Measurements from ENCODE around the gene VPS33B. TPM values are rescaled to one million over a fixed set of nuclear protein-coding genes. Genes with fewer than 3 reads are reported as not detected.
A peak's percentile ranks its signal among the peaks of the same experiment; 100 is the strongest.

The VPS33B gene
- total RNA-seq, 1 donor from 2014 or later, result 9.7 TPM

DNA sequence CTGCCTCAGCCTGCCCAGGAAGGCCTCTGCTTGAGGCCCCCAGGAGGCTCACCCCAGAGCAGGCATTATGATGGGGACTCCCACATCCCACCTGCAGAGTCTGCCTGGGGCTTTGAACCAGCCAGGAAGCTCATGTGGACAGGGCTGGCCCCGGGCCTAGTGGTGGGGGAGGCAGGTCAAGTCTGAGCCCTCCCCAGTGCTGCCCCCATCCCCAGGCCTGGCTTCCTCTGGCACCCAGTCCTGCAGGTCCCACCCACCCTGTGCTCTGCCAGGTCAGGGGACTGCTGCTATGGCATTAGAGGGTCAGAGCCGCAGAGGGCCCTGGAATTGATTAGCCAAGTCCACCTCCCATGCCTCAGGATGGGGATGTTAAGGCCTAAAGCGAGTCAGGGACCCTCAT, 17.6 kb upstream of the VPS33B start:
- Histone ChIP-seq H3K36me3 (ENCODE audit: insufficient read depth, low read length) (no peaks in the 10 kb centered on the region), H3K4me3 (ENCODE audit: insufficient read depth, low read depth, low read length) (no peak overlapping the region), H3K27ac (ENCODE audit: low read depth, low read length) (no peak overlapping the region), H3K9ac (ENCODE audit: low read length) (no peak overlapping the region), H3K79me2 (ENCODE audit: insufficient read depth, low read length) (no peaks in the 10 kb centered on the region), H3K9me3 (ENCODE audit: insufficient read depth, low read depth, low read length) (no peaks in the 10 kb centered on the region), H3K4me2 (ENCODE audit: low read length) (no peak overlapping the region), H3K27me3 (ENCODE audit: insufficient read depth, low read length) (peaks cover 2% of the 10 kb centered on the region), H2AFZ (ENCODE audit: low read depth, low read length) (no peak overlapping the region), H4K20me1 (ENCODE audit: insufficient read depth, low read length) (no peaks in the 10 kb centered on the region), H3K4me1 (ENCODE audit: insufficient read depth, low read length) (no peaks in the 10 kb centered on the region)
- Mint-ChIP-seq H3K27ac (ENCODE audit: unreplicated experiment) (no peak overlapping the region), H3K4me1 (ENCODE audit: low read depth, unreplicated experiment) (no peaks in the 10 kb centered on the region), H3K9me3 (ENCODE audit: unreplicated experiment) (peaks cover 3% of the 10 kb centered on the region), H3K27me3 (ENCODE audit: low read depth, unreplicated experiment) (peaks cover 42% of the 10 kb centered on the region), H3K36me3 (ENCODE audit: low read depth, unreplicated experiment) (no peaks in the 10 kb centered on the region), H3K4me3 (ENCODE audit: unreplicated experiment) (no peak overlapping the region)
- DNase-seq (ENCODE audit: low read depth) (no peak), FAIRE-seq (no peak)
- TF ChIP-seq, protein P1, sequence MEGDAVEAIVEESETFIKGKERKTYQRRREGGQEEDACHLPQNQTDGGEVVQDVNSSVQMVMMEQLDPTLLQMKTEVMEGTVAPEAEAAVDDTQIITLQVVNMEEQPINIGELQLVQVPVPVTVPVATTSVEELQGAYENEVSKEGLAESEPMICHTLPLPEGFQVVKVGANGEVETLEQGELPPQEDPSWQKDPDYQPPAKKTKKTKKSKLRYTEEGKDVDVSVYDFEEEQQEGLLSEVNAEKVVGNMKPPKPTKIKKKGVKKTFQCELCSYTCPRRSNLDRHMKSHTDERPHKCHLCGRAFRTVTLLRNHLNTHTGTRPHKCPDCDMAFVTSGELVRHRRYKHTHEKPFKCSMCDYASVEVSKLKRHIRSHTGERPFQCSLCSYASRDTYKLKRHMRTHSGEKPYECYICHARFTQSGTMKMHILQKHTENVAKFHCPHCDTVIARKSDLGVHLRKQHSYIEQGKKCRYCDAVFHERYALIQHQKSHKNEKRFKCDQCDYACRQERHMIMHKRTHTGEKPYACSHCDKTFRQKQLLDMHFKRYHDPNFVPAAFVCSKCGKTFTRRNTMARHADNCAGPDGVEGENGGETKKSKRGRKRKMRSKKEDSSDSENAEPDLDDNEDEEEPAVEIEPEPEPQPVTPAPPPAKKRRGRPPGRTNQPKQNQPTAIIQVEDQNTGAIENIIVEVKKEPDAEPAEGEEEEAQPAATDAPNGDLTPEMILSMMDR (IDR thresholded peaks at IDR 0.05; ENCODE audit: insufficient read depth, low read depth, low read length), result no peak
- no peak for TF ChIP-seq EZH2 (IDR thresholded peaks at IDR 0.05; ENCODE audit: insufficient read depth, low read length)

DNA sequence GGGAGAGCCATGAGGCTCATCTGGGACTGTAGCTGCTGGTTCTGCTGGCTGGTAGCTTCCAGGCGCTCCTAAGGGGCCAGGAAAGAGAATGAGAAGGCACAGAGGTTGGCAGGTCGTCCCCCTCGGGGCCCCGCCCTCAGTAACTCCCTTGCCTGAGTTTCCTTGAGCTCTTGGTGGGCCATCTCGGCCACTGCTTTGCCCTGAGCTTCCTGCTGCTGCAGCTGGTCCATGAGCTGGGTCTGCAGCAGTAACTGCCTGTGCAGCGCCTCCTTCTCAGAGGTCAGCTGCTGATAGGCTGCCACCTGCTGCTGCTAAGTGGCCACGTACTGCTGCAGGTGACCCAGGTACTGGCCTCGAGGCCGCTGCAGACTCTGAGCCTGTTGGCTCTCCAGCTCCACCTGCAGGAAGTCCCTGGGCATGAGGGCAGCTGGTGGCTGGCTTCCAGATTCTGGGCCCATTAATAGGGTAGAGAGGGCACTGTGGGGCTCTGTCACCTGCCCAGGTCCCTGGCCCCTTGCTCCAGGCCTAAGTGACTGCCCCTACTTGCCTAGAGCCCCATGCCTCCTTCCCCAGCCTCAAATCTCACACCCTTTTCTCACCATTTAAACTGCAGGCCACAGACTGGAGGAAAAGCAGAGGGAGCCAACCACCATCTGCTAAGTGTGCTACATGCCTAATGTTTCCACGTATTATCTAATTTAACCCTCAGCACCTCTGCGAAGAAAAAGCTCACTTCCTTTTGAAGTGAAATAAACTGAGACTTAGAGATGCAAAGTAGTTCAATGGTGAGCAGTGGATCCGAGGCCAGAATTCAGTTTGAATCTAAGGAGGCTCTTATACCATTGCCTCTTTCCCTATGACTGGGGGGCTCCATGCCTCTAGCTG, 10.8 kb upstream of the VPS33B start:
- H3K4me1 Mint-ChIP-seq (ENCODE audit: low read depth, unreplicated experiment), result no peaks in the 10 kb centered on the region
- no peaks in the 10 kb centered on the region for H3K9me3 ChIP-seq (ENCODE audit: insufficient read depth, low read depth, low read length)
- H3K27me3 ChIP-seq (ENCODE audit: insufficient read depth, low read length), result peaks cover 2% of the 10 kb centered on the region
- no peaks in the 10 kb centered on the region for H4K20me1 ChIP-seq (ENCODE audit: insufficient read depth, low read length)
- no peak for DNase-seq (ENCODE audit: low read depth)
- H3K36me3 ChIP-seq (ENCODE audit: insufficient read depth, low read length), result no peaks in the 10 kb centered on the region
- no peak overlapping the region for H3K27ac Mint-ChIP-seq (ENCODE audit: unreplicated experiment)
- H3K9ac ChIP-seq (ENCODE audit: low read length), result no peak overlapping the region
- peaks cover 33% of the 10 kb centered on the region for H3K27me3 Mint-ChIP-seq (ENCODE audit: low read depth, unreplicated experiment)
- no peaks in the 10 kb centered on the region for H3K36me3 Mint-ChIP-seq (ENCODE audit: low read depth, unreplicated experiment)
- H3K4me3 Mint-ChIP-seq (ENCODE audit: unreplicated experiment), result no peak overlapping the region
- no peak overlapping the region for H2AFZ ChIP-seq (ENCODE audit: low read depth, low read length)
- TF ChIP-seq, protein P1 (IDR thresholded peaks at IDR 0.05; ENCODE audit: insufficient read depth, low read depth, low read length), result peak; percentile 6
- no peak for TF ChIP-seq EZH2 (IDR thresholded peaks at IDR 0.05; ENCODE audit: insufficient read depth, low read length)
- no peak overlapping the region for H3K4me2 ChIP-seq (ENCODE audit: low read length)
- H3K4me1 ChIP-seq (ENCODE audit: insufficient read depth, low read length), result no peaks in the 10 kb centered on the region
- FAIRE-seq, result no peak
- H3K9me3 Mint-ChIP-seq (ENCODE audit: unreplicated experiment), result peaks cover 4% of the 10 kb centered on the region
- no peak overlapping the region for H3K27ac ChIP-seq (ENCODE audit: low read depth, low read length)
- H3K79me2 ChIP-seq (ENCODE audit: insufficient read depth, low read length), result no peaks in the 10 kb centered on the region
- H3K4me3 ChIP-seq (ENCODE audit: insufficient read depth, low read depth, low read length), result no peak overlapping the region

DNA sequence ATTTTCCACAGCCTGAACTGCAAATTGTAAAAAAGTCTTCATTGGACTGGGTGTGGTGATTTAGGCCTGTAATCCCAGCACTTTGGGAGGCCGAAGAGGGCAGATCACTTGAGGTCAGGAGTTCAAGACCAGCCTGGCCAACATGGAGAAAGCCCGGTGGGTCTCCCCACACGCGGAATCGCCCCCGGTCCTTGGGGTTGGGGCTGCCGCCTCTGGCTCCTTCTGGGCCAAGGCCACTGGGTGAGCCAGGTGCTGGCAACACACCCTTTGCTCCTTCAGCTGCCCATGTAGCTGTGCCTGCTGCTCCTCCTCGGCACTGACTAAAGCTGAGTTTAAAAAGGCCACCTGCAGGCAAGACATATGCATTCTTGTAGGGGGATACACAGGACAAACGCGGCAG, 9.4 kb upstream of the VPS33B start:
- H3K27me3 ChIP-seq (ENCODE audit: insufficient read depth, low read length), result peaks cover 2% of the 10 kb centered on the region
- no peak overlapping the region for H2AFZ ChIP-seq (ENCODE audit: low read depth, low read length)
- FAIRE-seq (no peak), DNase-seq (ENCODE audit: low read depth) (no peak)
- Mint-ChIP-seq H3K27me3 (ENCODE audit: low read depth, unreplicated experiment) (peaks cover 29% of the 10 kb centered on the region), H3K4me3 (ENCODE audit: unreplicated experiment) (no peak overlapping the region), H3K4me1 (ENCODE audit: low read depth, unreplicated experiment) (no peaks in the 10 kb centered on the region), H3K27ac (ENCODE audit: unreplicated experiment) (no peak overlapping the region), H3K9me3 (ENCODE audit: unreplicated experiment) (peaks cover 4% of the 10 kb centered on the region), H3K36me3 (ENCODE audit: low read depth, unreplicated experiment) (no peaks in the 10 kb centered on the region)
- no peaks in the 10 kb centered on the region for H4K20me1 ChIP-seq (ENCODE audit: insufficient read depth, low read length)
- H3K4me2 ChIP-seq (ENCODE audit: low read length), result no peak overlapping the region
- H3K27ac ChIP-seq (ENCODE audit: low read depth, low read length), result no peak overlapping the region
- TF ChIP-seq EZH2 (IDR thresholded peaks at IDR 0.05; ENCODE audit: insufficient read depth, low read length), result no peak
- TF ChIP-seq, protein P1 (IDR thresholded peaks at IDR 0.05; ENCODE audit: insufficient read depth, low read depth, low read length), result no peak
- no peak overlapping the region for H3K4me3 ChIP-seq (ENCODE audit: insufficient read depth, low read depth, low read length)
- no peak overlapping the region for H3K9ac ChIP-seq (ENCODE audit: low read length)
- H3K36me3 ChIP-seq (ENCODE audit: insufficient read depth, low read length), result no peaks in the 10 kb centered on the region
- H3K9me3 ChIP-seq (ENCODE audit: insufficient read depth, low read depth, low read length), result no peaks in the 10 kb centered on the region
- no peaks in the 10 kb centered on the region for H3K79me2 ChIP-seq (ENCODE audit: insufficient read depth, low read length)
- no peaks in the 10 kb centered on the region for H3K4me1 ChIP-seq (ENCODE audit: insufficient read depth, low read length)
